K562 (cell line): Measurements from ENCODE around the gene DNAH9.

ENCODE experiments used
- BRF2 ChIP-seq: IDR thresholded peaks from 3 replicates; pipeline ENCODE4 v1.6.1; 2011; ENCODE audit warnings: borderline replicate concordance, mild to moderate bottlenecking; ENCODE audit not compliant: insufficient read length, insufficient read depth
- GABPB1 ChIP-seq: sonication (generic); formaldehyde crosslinking; IDR thresholded peaks from 2 replicates; pipeline ENCODE4 v1.8.0; 2022; ENCODE audit warnings: mild to moderate bottlenecking, missing genetic modification reagents
- KLF13 ChIP-seq: fragments of 450-650 bp; IDR thresholded peaks from 2 replicates; pipeline ENCODE4 v1.6.1; 2016; ENCODE audit warnings: missing genetic modification characterization, low read depth, mild to moderate bottlenecking, missing compliant biosample characterization, moderate library complexity, borderline replicate concordance
- SRF ChIP-seq, 2 experiments: fragments of 250-450, 450-650 bp in 1 of 2; sonication (Bioruptor Pico) in 1 of 2; sonication (generic) in 1 of 2; formaldehyde crosslinking; IDR thresholded peaks; 2 replicates each; pipeline versions ENCODE4 v1.5.0 to v1.5.1; 2020 to 2022; ENCODE audit warnings: mild to moderate bottlenecking in 1 of 2, missing genetic modification reagents in 1 of 2
- TAF1 ChIP-seq: IDR thresholded peaks from 2 replicates; pipeline ENCODE4 v1.6.1; 2011; ENCODE audit warnings: mild to moderate bottlenecking, low read length, moderate library complexity; ENCODE audit not compliant: insufficient read depth, control insufficient read depth, severe bottlenecking; ENCODE audit errors: extremely low read depth
- ZBTB11 ChIP-seq, 3 experiments: fragments of 200-800 bp in 1 of 3; fragments of 250-450 bp in 1 of 3; fragments of 450-650 bp in 1 of 3; sonication (Bioruptor Pico) in 1 of 3; sonication (Bioruptor generic) in 1 of 3; formaldehyde crosslinking in 1 of 3; IDR thresholded peaks; 2 replicates each; pipeline versions ENCODE4 v1.6.1 to v1.8.0; 2016 to 2022; ENCODE audit warnings: mild to moderate bottlenecking in 2 of 3, missing genetic modification characterization in 2 of 3, missing compliant biosample characterization in 1 of 3, moderate library complexity in 1 of 3
- ZNF324 ChIP-seq: fragments of 250-450 bp; sonication (Bioruptor Pico); IDR thresholded peaks from 2 replicates; pipeline ENCODE4 v1.4.0; 2020; ENCODE audit warnings: mild to moderate bottlenecking
- ZNF407 ChIP-seq: fragments of 450-650 bp; IDR thresholded peaks from 2 replicates; pipeline ENCODE4 v1.6.1; 2016; ENCODE audit warnings: low read depth
- ZNF75A ChIP-seq: fragments of 450-650 bp; formaldehyde crosslinking; IDR thresholded peaks from 2 replicates; pipeline ENCODE4 v1.4.0; 2020; ENCODE audit warnings: mild to moderate bottlenecking

- TF ChIP-seq ZBTB11 (CRISPR knock-in tag; IDR thresholded peaks at IDR 0.05) = no peak
- no peak for TF ChIP-seq TAF1
- TF ChIP-seq BRF2 = no peak
- no peak for TF ChIP-seq KLF13 (tag)
- no peak for TF ChIP-seq SRF (CRISPR knock-in tag; IDR thresholded peaks at IDR 0.05)
- no peak for TF ChIP-seq ZNF324 (CRISPR knock-in tag)
- no peak for TF ChIP-seq GABPB1 (CRISPR knock-in tag)
- no peak for TF ChIP-seq ZNF75A (CRISPR knock-in tag)
- no peak for TF ChIP-seq ZNF407
Measured at GRCh38 chr17:11803231-11803969, 205.1 kb downstream of the DNAH9 start.
